Cardiac fibroblast (primary cell): ENCODE results near the gene TBC1D2.
A peak's percentile ranks its signal among the peaks of the same experiment; 100 is the strongest.

Experiments
- DNase-seq, 2 donors: peaks; one replicate each; pipeline versions ENCODE4 v3.0.0 to v3.0.0-alpha.2; 2010; ENCODE audit warnings: low read depth in 2 of 2
- H3K4me3 ChIP-seq, 2 donors: replicated peaks in 1 of 2; 1 replicate in 1 of 2; 2 replicates in 1 of 2; pipeline ENCODE4 v1.5.1; 2011; ENCODE audit warnings: low read depth in 2 of 2, low read length in 2 of 2, mild to moderate bottlenecking in 2 of 2, moderate library complexity in 1 of 2
- TF ChIP-seq, protein P1 (sequence below): IDR thresholded peaks from one replicate; pipeline ENCODE4 v1.5.1; 2011; ENCODE audit warnings: low read depth, mild to moderate bottlenecking, low read length, inconsistent platforms

TBC1D2 gene

DNA sequence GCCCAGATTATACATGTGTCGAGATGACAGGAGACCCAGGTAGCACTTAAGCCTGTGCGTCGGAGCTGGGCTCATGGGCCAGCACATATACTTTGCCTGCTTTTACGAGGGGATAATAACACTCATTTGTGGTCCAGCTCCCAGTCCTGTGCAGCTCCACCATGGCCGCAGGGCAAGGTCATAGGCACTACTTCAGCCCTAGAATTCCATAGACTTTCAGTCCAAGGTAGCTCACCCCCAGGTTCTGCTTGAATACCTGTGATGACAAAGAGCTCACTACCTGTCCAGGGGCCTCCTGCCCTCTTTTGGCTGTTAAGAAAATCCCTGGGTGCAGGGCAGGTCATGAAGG is 64.7 kb downstream of the TBC1D2 start:
- no peak for DNase-seq
- H3K4me3 ChIP-seq: no peak overlapping the region
- TF ChIP-seq, protein P1, sequence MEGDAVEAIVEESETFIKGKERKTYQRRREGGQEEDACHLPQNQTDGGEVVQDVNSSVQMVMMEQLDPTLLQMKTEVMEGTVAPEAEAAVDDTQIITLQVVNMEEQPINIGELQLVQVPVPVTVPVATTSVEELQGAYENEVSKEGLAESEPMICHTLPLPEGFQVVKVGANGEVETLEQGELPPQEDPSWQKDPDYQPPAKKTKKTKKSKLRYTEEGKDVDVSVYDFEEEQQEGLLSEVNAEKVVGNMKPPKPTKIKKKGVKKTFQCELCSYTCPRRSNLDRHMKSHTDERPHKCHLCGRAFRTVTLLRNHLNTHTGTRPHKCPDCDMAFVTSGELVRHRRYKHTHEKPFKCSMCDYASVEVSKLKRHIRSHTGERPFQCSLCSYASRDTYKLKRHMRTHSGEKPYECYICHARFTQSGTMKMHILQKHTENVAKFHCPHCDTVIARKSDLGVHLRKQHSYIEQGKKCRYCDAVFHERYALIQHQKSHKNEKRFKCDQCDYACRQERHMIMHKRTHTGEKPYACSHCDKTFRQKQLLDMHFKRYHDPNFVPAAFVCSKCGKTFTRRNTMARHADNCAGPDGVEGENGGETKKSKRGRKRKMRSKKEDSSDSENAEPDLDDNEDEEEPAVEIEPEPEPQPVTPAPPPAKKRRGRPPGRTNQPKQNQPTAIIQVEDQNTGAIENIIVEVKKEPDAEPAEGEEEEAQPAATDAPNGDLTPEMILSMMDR: no peak

DNA sequence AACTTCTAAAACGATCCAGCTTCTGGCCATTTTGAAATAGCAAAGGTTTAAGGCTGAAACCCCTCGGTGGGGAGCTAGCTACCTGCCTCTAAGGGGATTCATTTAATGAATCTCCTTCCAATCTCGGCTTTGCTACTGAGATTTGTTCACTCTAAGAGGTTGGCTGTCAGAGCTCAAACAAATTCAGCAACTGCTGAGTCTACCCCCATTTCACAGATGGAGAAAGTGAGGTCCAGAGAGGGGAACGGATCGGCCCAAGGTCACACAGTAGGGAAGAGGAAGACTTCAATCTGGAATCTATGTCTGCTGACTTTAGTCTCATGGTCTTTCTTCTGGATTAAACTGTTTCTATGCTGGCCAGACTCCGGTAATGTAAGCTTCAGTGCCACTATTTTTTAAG is 66.0 kb downstream of the TBC1D2 start:
- TF ChIP-seq, protein P1: no peak
- DNase-seq: no peak
- no peak overlapping the region for H3K4me3 ChIP-seq

- no peak for DNase-seq
- no peak overlapping the region for H3K4me3 ChIP-seq
- TF ChIP-seq, protein P1: no peak
Observed at GRCh38 chr9:98187926-98188325, 67.5 kb downstream of the TBC1D2 start.

GRCh38 chr9:98186236-98186635 is 69.2 kb downstream of the TBC1D2 start:
- DNase-seq: no peak
- TF ChIP-seq, protein P1: no peak
- H3K4me3 ChIP-seq: no peak overlapping the region

GRCh38 chr9:98185611-98186171 is 69.8 kb downstream of the TBC1D2 start:
- H3K4me3 ChIP-seq: no peak overlapping the region
- TF ChIP-seq, protein P1: no peak
- peak; percentile 28 to 33 for DNase-seq

GRCh38 chr9:98185021-98185567 is 70.4 kb downstream of the TBC1D2 start:
- DNase-seq: peak in 1 of 2 donors; percentile 8
- H3K4me3 ChIP-seq: no peak overlapping the region
- TF ChIP-seq, protein P1: no peak

DNA sequence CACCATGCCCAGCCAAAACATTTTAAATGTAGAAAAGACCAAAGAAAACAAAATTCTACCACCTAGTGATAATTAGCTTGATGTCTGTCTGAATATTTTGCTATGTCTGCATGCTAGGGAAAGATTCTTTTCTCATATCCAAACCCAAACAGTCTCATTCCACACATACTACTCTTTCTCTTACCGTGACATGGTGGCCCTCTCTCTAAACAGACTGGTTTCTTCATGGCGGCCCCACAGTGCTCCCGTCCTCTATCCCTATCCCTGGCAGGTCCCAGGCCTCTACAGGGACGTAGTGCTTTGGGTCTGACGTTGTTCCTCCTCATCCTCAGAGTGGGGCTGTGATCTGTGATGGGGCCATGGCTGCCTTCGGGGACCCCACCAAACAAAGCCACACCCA is 71.1 kb downstream of the TBC1D2 start:
- TF ChIP-seq, protein P1: no peak
- H3K4me3 ChIP-seq: no peak overlapping the region
- no peak for DNase-seq
